ENCODE results near the gene SRSF7. TPM values are rescaled to one million over a fixed set of nuclear protein-coding genes. Genes with fewer than 3 reads are reported as not detected.

SRSF7 gene
- total RNA-seq, result 100 to 1,000 TPM; 218 to 224 TPM

DNA sequence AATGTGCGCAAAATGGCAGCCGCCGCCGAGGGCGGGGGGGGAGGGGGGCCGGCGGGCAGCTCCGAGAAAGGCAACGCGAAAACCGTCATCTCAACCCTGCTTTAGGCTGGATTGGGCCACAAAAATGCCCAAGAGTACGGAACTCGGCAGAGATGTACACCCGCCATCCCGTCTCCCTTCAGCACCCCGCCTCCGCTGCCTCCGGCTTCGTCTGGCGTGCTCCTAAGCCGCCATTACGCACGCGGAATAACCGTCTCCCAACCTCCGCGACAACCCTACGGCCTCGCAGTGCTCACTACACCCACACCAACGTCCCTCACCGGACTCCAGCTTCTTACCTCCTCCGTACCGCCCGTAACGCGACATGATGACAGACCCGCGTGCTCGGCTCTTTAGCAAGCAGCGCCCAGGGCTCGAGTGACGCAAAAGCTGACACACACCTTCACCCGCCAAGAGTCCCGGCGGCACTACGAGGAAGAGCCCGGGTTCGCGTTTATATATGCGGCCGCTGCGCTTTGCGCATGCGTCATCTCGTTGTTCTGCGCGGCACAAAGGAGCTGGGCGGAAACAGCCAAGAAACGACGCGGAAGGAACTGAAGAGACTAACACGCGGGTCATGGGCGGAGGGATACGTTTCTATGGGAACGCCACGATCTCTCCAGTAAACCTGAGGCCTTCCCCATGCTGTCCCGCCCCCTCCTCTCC lies at the start of gene SRSF7:
Gene SRSF7, minus strand, starts transcription at position 471 of the 705 bp plus-strand sequence. Its CDS starts 105 bp downstream, at position 366.

Other genes starting within 250 kb of the SRSF7 start
- 10 to 100 TPM; 44.0 to 44.3 TPM for gene HNRNPLL, start 148.4 kb downstream of the SRSF7 start, total RNA-seq
- 10 to 100 TPM; 29.9 to 31.0 TPM for gene GALM, start 85.2 kb downstream of the SRSF7 start, total RNA-seq
- gene GEMIN6, start 26.8 kb upstream of the SRSF7 start, total RNA-seq, result 10 to 100 TPM; 13.3 to 14.2 TPM
- 1 to 10 TPM; 8.8 to 9.3 TPM for gene DHX57, start 124.6 kb upstream of the SRSF7 start, total RNA-seq
- gene MORN2, start 124.6 kb upstream of the SRSF7 start, total RNA-seq, result 1 to 10 TPM in 1 of 2 experiments, under 1 TPM in 1; 0.89 to 1.6 TPM
- not detected for gene ARHGEF33, start 138.5 kb upstream of the SRSF7 start, total RNA-seq

All from activated naive CD4-positive, alpha-beta T cell treated with anti-CD3 and anti-CD28 coated beads, Interleukin-2, amount 10 ng/mL, durations not matched to agents 5 hours and 36 hours (primary cell).